ENCODE results near the gene SRC.

DNA sequence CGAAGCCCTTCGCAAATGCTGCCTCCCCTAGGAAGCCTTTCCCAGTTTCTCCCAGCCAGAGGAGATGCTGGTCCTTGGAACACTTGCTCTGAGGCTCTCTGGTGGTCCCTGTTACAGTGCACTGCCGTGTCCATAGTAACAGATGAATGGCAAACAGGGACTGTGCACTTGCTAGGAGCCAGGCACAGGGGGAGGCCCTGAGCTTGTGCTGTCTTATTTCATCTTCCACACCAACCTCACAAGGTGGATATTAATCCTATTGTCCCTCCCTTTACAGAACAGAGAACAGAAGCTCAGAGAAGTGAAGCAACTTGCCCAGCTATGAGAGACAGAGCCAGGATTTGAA is 19.0 kb downstream of the SRC start:
- TF ChIP-seq EP300 (IDR thresholded peaks at IDR 0.05): no peak
- TF ChIP-seq, protein P1, sequence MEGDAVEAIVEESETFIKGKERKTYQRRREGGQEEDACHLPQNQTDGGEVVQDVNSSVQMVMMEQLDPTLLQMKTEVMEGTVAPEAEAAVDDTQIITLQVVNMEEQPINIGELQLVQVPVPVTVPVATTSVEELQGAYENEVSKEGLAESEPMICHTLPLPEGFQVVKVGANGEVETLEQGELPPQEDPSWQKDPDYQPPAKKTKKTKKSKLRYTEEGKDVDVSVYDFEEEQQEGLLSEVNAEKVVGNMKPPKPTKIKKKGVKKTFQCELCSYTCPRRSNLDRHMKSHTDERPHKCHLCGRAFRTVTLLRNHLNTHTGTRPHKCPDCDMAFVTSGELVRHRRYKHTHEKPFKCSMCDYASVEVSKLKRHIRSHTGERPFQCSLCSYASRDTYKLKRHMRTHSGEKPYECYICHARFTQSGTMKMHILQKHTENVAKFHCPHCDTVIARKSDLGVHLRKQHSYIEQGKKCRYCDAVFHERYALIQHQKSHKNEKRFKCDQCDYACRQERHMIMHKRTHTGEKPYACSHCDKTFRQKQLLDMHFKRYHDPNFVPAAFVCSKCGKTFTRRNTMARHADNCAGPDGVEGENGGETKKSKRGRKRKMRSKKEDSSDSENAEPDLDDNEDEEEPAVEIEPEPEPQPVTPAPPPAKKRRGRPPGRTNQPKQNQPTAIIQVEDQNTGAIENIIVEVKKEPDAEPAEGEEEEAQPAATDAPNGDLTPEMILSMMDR (IDR thresholded peaks at IDR 0.05): no peak
- no peak for TF ChIP-seq POLR2A (IDR thresholded peaks at IDR 0.05)

Data from gastroesophageal sphincter (tissue), 3 donors.